Kidney epithelial cell (primary cell): Measurements from ENCODE around the gene NCR2. TPM values are rescaled to one million over a fixed set of nuclear protein-coding genes. Genes with fewer than 3 reads are reported as not detected.
A peak's percentile ranks its signal among the peaks of the same experiment; 100 is the strongest.

ENCODE experiments used
- DNase-seq: peaks from one replicate; pipeline ENCODE4 v3.0.0-alpha.2; 2010; ENCODE audit warnings: low read depth
- H3K27me3 ChIP-seq: 2 replicates; pipeline ENCODE4 v1.6.0; 2011; ENCODE audit warnings: low read length; ENCODE audit not compliant: control insufficient read depth, insufficient read depth
- H3K36me3 ChIP-seq: 2 replicates; pipeline ENCODE4 v1.5.1; 2011; ENCODE audit warnings: low read length; ENCODE audit not compliant: control insufficient read depth, insufficient read depth
- H3K4me3 ChIP-seq: 2 replicates; pipeline ENCODE4 v1.5.1; 2011; ENCODE audit warnings: low read depth, mild to moderate bottlenecking, control low read depth, low read length
- total RNA-seq: library from RNA; depleted of rRNA; stranded (reverse); fragments of >200 nt; gene quantifications from 2 replicates; pipeline ENCODE4 v1.2.3, GENCODE V29; 2015
- TF ChIP-seq, protein P1 (sequence below): IDR thresholded peaks from 2 replicates; pipeline ENCODE4 v1.5.1; 2011; ENCODE audit warnings: mild to moderate bottlenecking, moderate library complexity, low read length, control low read depth, inconsistent platforms; ENCODE audit not compliant: insufficient read depth, poor library complexity, severe bottlenecking

Gene NCR2
- total RNA-seq, 1 donor from 2014 or later, result not detected

DNA sequence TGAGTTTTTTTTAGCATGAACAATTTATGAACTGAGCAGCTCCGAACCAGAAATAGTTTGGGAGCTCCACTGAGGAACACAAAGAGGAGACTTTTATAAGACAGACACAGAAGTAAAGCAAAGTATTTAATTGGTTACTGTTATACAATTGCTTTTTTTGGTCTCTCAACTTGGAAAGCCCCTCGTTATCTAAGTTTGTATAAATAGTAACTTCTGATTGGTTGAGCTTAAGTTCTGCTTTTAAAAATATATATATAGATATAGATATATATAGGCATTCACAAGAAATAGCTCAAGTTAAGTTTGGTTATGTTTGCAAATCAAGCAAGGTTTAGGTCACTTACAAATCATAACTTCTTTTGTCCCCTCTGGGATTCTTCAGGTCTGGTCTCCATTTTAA is 20.2 kb upstream of the NCR2 start:
- peaks cover 13% of the 10 kb centered on the region for H3K27me3 ChIP-seq

DNA sequence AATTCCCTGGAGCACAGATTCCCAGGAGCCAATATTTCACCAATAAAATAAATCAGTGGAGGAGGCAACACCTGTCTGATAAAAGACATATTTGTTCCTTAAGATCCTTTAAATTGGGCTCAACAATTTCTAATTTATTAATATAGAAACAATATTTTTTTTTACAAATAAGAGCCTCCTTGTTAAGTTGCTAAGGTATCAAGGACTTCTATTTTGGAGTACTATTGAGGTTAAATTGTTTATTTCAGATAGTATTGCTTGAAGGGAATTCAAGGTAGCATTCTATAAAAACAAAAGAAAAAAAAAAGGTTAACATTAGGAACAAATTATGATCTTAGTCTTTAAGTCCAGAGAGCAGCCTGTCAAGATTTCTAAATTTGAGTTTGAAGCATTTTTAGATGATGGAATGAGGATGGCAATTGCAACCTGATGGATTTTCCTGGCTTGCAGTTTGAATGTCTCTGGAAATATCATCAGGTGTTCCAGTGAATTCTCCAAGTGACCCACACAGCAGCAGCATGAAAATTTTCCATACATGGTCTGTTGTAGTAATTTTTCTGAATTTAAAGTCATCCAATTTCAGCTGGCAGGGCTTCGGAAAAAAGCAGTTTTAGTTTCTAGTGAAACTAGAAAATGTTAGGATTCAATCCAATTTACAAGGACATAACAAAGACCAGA is 19.3 kb upstream of the NCR2 start:
- H3K27me3 ChIP-seq, result peaks cover 13% of the 10 kb centered on the region
- TF ChIP-seq, protein P1, sequence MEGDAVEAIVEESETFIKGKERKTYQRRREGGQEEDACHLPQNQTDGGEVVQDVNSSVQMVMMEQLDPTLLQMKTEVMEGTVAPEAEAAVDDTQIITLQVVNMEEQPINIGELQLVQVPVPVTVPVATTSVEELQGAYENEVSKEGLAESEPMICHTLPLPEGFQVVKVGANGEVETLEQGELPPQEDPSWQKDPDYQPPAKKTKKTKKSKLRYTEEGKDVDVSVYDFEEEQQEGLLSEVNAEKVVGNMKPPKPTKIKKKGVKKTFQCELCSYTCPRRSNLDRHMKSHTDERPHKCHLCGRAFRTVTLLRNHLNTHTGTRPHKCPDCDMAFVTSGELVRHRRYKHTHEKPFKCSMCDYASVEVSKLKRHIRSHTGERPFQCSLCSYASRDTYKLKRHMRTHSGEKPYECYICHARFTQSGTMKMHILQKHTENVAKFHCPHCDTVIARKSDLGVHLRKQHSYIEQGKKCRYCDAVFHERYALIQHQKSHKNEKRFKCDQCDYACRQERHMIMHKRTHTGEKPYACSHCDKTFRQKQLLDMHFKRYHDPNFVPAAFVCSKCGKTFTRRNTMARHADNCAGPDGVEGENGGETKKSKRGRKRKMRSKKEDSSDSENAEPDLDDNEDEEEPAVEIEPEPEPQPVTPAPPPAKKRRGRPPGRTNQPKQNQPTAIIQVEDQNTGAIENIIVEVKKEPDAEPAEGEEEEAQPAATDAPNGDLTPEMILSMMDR, result no peak
- H3K4me3 ChIP-seq, result no peak overlapping the region
- DNase-seq, result no peak
- H3K36me3 ChIP-seq, result no peaks in the 10 kb centered on the region

More for the DNA sequence above, 20.2 kb upstream of the NCR2 start:
- DNase-seq, result no peak
- H3K36me3 ChIP-seq, result no peaks in the 10 kb centered on the region
- TF ChIP-seq, protein P1, result no peak
- no peak overlapping the region for H3K4me3 ChIP-seq

DNA sequence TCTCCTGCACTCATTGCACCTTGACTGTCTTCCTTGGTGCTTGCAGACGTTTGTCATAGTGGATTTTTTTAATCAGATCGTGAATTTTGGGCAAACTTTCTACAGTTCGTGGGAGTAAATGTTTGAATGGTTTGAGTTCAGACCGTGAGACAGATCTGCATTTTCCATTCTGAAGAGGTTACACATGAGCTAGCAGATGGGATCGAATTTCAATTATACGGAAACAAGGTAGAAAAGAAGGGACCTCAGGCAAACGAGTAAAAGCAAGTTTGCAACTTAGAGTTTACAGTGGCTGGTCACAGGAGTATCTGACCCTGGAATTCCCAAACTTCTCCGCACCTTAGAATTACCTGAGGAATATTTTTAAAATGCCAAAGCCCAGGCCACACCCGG is 17.2 kb upstream of the NCR2 start:
- TF ChIP-seq, protein P1, result no peak
- Histone ChIP-seq H3K36me3 (no peaks in the 10 kb centered on the region), H3K4me3 (no peak overlapping the region), H3K27me3 (peaks cover 10% of the 10 kb centered on the region)
- DNase-seq, result no peak

DNA sequence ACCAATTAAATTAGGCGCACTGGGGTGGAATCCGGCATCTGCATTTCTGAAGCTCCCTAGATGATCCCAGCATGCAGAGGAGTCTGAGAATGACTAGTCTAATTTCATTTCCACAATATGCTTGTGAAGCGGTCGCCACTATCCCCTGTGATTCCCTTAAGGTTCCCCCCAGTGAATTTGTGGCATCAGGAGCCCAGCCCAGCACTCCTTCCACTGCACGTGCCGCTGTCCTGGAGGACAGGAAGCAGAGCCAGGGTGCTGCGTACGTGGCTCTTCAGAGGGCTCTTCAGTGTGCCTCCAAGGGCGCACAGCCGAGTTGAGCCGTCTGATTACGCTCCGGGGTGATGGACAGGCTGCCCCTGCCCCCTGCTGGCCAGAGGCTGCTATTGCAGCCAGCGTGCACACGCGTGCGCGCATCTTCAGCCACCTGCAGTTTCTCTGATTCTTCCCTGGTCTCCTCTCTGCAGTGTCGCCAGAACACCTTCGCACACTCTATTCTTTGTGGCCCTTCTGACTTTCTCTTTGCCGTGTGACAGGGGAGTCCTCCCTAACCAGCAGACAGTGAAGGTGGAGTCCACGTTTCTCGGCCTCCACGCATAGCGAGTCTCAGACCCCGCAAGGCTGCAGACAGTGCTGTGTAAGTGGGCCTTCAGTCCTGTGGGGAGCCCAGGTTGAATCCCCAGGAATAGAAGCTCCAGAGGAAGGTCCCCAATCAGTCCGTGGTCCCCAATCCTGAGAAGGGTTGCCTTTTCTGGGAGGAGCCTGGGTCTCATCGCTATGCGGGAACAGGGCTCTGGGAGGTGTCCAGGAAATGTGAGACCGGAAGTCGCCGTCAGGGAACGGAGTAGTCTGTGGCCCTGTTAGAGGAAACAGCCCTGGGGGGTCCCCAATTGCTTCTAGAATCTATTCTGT is 16.5 kb upstream of the NCR2 start:
- Histone ChIP-seq H3K36me3 (no peaks in the 10 kb centered on the region), H3K27me3 (peaks cover 5% of the 10 kb centered on the region), H3K4me3 (no peak overlapping the region)
- TF ChIP-seq, protein P1, result peak; percentile 100
- peak; percentile 14 for DNase-seq

DNA sequence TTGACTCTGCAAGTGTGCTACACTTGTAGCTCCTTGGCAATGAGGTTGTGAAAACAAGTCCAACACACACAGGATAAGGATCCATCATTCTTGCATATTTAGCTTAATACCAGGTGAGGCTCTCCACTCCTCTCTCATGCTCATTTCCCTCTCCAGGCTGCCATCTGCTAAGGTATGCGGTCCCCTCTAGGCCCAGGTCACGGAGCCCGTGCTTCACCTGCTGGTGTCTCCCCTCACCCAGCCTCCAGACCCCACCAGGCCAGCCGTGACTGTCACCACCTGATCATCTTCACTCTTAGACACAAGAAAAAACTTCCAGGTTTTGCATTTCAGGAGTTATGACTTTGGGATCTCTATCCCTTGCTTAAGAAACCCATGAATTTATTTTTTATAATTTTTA is 14.2 kb upstream of the NCR2 start:
- H3K36me3 ChIP-seq, result no peaks in the 10 kb centered on the region
- no peak overlapping the region for H3K4me3 ChIP-seq
- no peak for DNase-seq
- TF ChIP-seq, protein P1, result no peak
- H3K27me3 ChIP-seq, result peaks cover 10% of the 10 kb centered on the region
